HUES6 (cell line): ENCODE measurements around the gene CEP250.
"Not testable (repeated sequence)": the region's sequence is repeated elsewhere in the genome, so short reads cannot be mapped to it uniquely, and the experiment has no call there.

Experiments
- H3K27ac ChIP-seq: 2 replicates; pipeline ENCODE4 v1.7.0; 2013; ENCODE audit warnings: low read depth, mild to moderate bottlenecking, low read length, inconsistent platforms
- H3K27me3 ChIP-seq: 2 replicates; pipeline ENCODE4 v1.6.1; 2013; ENCODE audit warnings: low read length; ENCODE audit not compliant: control insufficient read depth, insufficient read depth
- H3K36me3 ChIP-seq: 2 replicates; pipeline ENCODE4 v1.6.1; 2013; ENCODE audit warnings: low read length; ENCODE audit not compliant: control insufficient read depth, insufficient read depth
- H3K4me1 ChIP-seq: 2 replicates; pipeline ENCODE4 v1.6.1; 2013; ENCODE audit warnings: low read length; ENCODE audit not compliant: control insufficient read depth, insufficient read depth
- H3K4me3 ChIP-seq: 2 replicates; pipeline ENCODE4 v1.5.1; 2013; ENCODE audit warnings: low read depth, low read length
- H3K9ac ChIP-seq: one replicate; pipeline ENCODE4 v1.6.1; 2013; ENCODE audit warnings: mild to moderate bottlenecking, low read length
- H3K9me3 ChIP-seq: 2 replicates; pipeline ENCODE4 v1.6.1; 2013; ENCODE audit warnings: low read depth, low read length; ENCODE audit not compliant: control insufficient read depth, insufficient read depth

CEP250 gene

GRCh38 chr20:35525639-35526038 is 70.2 kb downstream of the CEP250 start:
- H3K9me3 ChIP-seq: peaks cover 3% of the 10 kb centered on the region; the same call in 1 of the 2 replicates
- H3K36me3 ChIP-seq: no peaks in the 10 kb centered on the region
- no peak overlapping the region for H3K9ac ChIP-seq
- no peak overlapping the region for H3K27ac ChIP-seq
- no peaks in the 10 kb centered on the region for H3K4me1 ChIP-seq
- H3K27me3 ChIP-seq: no peaks in the 10 kb centered on the region
- H3K4me3 ChIP-seq: no peak overlapping the region

GRCh38 chr20:35527122-35527769 is 71.8 kb downstream of the CEP250 start:
- peaks cover 3% of the 10 kb centered on the region; the same call in 1 of the 2 replicates for H3K9me3 ChIP-seq

GRCh38 chr20:35529552-35529951 is 74.2 kb downstream of the CEP250 start, which contains the start of gene C20orf173:
C20orf173 (minus strand) TSS chr20:35529652; CDS start chr20:35529373, 279 bp downstream.
- Histone ChIP-seq H3K4me3 (no peak within 1 kb of the TSS), H3K4me1 (no peaks in the 10 kb centered on the region), H3K36me3 (no peaks in the 10 kb centered on the region), H3K9me3 (peaks cover 3% of the 10 kb centered on the region; the same call in 1 of the 2 replicates), H3K27ac (no peak within 1 kb of the TSS), H3K27me3 (no peaks in the 10 kb centered on the region), H3K9ac (no peak within 1 kb of the TSS)

More at GRCh38 chr20:35527122-35527769, 71.8 kb downstream of the CEP250 start:
- Histone ChIP-seq H3K4me1 (no peaks in the 10 kb centered on the region), H3K36me3 (no peaks in the 10 kb centered on the region), H3K4me3 (no peak overlapping the region), H3K9ac (no peak overlapping the region), H3K27ac (no peak overlapping the region), H3K27me3 (no peaks in the 10 kb centered on the region)

DNA sequence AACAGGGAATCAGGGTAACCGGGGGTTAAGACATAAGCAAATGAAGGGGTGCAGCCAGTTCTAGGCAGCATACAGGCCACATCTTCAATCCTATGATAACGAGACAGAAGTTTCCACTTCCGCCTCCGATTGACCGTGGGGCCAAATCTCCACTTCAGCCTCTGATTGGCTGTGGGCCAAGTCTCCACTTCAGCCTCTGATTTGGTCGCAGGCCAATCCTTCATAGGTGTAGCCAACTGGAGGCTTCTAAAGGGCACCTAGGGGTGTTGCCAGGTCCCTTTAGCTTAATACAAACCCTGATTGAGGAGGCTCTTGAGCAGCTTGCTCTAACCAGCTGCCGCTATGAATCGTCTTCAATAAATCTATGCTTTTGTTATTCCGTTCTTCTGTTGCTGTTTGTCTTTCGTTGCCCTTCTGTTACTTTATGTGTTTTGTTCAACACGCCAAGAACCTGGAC is 84.4 kb downstream of the CEP250 start:
- Histone ChIP-seq H3K27me3 (no peaks in the 10 kb centered on the region), H3K36me3 (peaks cover 8% of the 10 kb centered on the region; the same call in 1 of the 2 replicates), H3K4me1 (peaks cover 5% of the 10 kb centered on the region; the same call in 1 of the 2 replicates), H3K4me3 (peak overlapping the region; percentile 50), H3K9ac (peak overlapping the region; percentile 67), H3K27ac (no peak overlapping the region), H3K9me3 (no peaks in the 10 kb centered on the region)

DNA sequence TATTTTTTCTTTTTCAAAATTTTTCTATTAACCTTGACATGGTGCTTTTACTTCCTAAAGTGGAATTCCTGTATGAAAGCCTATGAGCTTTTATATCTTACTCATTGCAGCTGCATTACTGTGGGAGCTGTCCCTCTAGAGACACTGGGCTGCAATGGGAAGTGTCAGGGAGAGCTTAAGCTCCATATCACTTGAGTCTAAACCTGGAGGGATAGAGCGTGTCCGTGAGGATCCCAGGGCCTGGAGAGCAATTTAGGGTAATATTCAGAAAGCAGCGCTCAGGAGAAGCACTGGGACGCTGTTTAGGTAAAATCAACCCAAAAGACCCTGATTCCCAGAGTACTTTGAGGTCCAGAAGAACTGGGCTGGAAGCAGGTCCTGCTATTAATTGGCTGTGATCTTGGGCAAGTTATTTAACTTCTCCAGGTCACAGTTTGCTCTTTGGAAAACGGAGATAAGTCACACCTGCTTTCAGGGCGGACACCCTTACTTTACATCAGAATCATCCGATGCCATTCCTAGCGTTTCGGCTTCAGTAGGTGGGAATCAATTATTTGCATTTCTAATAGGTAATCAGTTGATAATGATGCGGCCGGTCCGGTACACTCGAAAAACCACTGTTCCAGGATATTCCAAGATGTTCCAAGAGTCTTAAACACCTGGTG is 85.9 kb downstream of the CEP250 start:
- Histone ChIP-seq H3K4me1 (peaks cover 5% of the 10 kb centered on the region; the same call in 1 of the 2 replicates), H3K9me3 (no peaks in the 10 kb centered on the region), H3K27me3 (no peaks in the 10 kb centered on the region), H3K9ac (no peak overlapping the region), H3K4me3 (peak overlapping the region; percentile 95), H3K27ac (no peak overlapping the region), H3K36me3 (peaks cover 17% of the 10 kb centered on the region)

- peaks cover 24% of the 10 kb centered on the region for H3K36me3 ChIP-seq
- H3K9ac ChIP-seq: peak within 1 kb of the TSS; percentile 91
- no peaks in the 10 kb centered on the region for H3K9me3 ChIP-seq
- H3K4me1 ChIP-seq: peaks cover 5% of the 10 kb centered on the region; the same call in 1 of the 2 replicates
- H3K27ac ChIP-seq: peak within 1 kb of the TSS; percentile 80
- H3K4me3 ChIP-seq: peak within 1 kb of the TSS; percentile 95
- no peaks in the 10 kb centered on the region for H3K27me3 ChIP-seq
Observed at GRCh38 chr20:35541783-35542662, 86.6 kb downstream of the CEP250 start, which contains the start of gene ERGIC3. ERGIC3 (plus strand) TSS chr20:35542078; CDS start chr20:35542098, 20 bp downstream.

- H3K36me3 ChIP-seq: peaks cover 34% of the 10 kb centered on the region
- no peak overlapping the region for H3K9ac ChIP-seq
- no peaks in the 10 kb centered on the region for H3K9me3 ChIP-seq
- peak overlapping the region; percentile 95 for H3K4me3 ChIP-seq
- H3K27ac ChIP-seq: no peak overlapping the region
- H3K4me1 ChIP-seq: peaks cover 5% of the 10 kb centered on the region; the same call in 1 of the 2 replicates
- H3K27me3 ChIP-seq: no peaks in the 10 kb centered on the region
Observed at GRCh38 chr20:35542990-35543389, 87.6 kb downstream of the CEP250 start.

- peaks cover 48% of the 10 kb centered on the region for H3K36me3 ChIP-seq
- no peaks in the 10 kb centered on the region for H3K27me3 ChIP-seq
- no peak overlapping the region for H3K4me3 ChIP-seq
- H3K27ac ChIP-seq: no peak overlapping the region
- no peak overlapping the region for H3K9ac ChIP-seq
- no peaks in the 10 kb centered on the region for H3K9me3 ChIP-seq
- H3K4me1 ChIP-seq: peaks cover 5% of the 10 kb centered on the region; the same call in 1 of the 2 replicates
Observed at GRCh38 chr20:35544436-35544835, 89.0 kb downstream of the CEP250 start.

GRCh38 chr20:35544941-35545340 is 89.5 kb downstream of the CEP250 start:
- not testable (repeated sequence) for H3K9me3 ChIP-seq, H3K27me3 ChIP-seq, H3K9ac ChIP-seq, H3K27ac ChIP-seq, H3K4me1 ChIP-seq, H3K4me3 ChIP-seq
- peaks cover 52% of the 10 kb centered on the region for H3K36me3 ChIP-seq

DNA sequence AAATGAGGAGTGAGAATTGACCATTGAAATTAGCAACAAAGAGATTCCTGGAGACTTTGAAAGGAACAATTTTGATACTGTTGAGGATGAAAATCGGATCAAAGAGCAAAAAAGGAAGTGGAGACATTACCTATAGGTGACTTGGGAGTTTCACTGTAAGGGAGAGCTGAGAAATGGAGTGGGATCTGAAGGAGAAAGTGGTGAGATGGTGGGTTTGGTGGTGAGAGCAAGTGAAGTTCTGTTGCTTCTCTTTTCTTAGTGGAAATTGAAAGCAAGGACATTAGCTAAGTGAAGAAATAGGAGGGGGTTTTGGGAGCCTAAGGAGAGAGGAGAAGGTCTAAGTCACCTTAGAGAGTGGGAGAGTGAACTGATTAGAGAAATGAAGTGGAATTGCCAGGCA is 90.7 kb downstream of the CEP250 start:
- peaks cover 4% of the 10 kb centered on the region; the same call in 1 of the 2 replicates for H3K4me1 ChIP-seq
- peaks cover 60% of the 10 kb centered on the region for H3K36me3 ChIP-seq
- H3K4me3 ChIP-seq: no peak overlapping the region
- H3K9me3 ChIP-seq: no peaks in the 10 kb centered on the region
- H3K27me3 ChIP-seq: no peaks in the 10 kb centered on the region
- no peak overlapping the region for H3K27ac ChIP-seq
- H3K9ac ChIP-seq: no peak overlapping the region
